Activated B cell treated with CpG ODN at 0.5 μM for 24 hours (primary cell): ENCODE results near the gene GFI1B. TPM values are rescaled to one million over a fixed set of nuclear protein-coding genes. Genes with fewer than 3 reads are reported as not detected.

Source experiments
- ATAC-seq: fragments of 200-7000 bp; cut with Tn5 transposase; one replicate; pipeline ENCODE4 v1.10.0; 2021; ENCODE audit warnings: low read depth, mild to moderate bottlenecking, moderate library complexity
- CTCF ChIA-PET: fragments of 350-600 bp; sonication (Branson Sonifier 250); formaldehyde crosslinking; loops from one replicate; lab custom pipeline; 2021; ENCODE audit warnings: antibody characterized with exemption; lab: Charles Lee
- POLR2A ChIA-PET: fragments of 350-600 bp; sonication (Branson Sonifier 250); formaldehyde crosslinking; loops from one replicate; lab custom pipeline; 2021; ENCODE audit warnings: antibody characterized with exemption; lab: Charles Lee
- DNase-seq: peaks from one replicate; pipeline ENCODE4 v3.0.0; 2022
- H3K27ac Mint-ChIP-seq: one replicate; pipeline ENCODE4 v1.8.0; 2020; ENCODE audit warnings: mixed read lengths
- H3K27me3 Mint-ChIP-seq: one replicate; pipeline ENCODE4 v1.8.0; 2021; ENCODE audit warnings: mixed read lengths
- H3K36me3 Mint-ChIP-seq: one replicate; pipeline ENCODE4 v1.8.0; 2021; ENCODE audit warnings: low read depth, mixed read lengths
- H3K4me1 Mint-ChIP-seq: one replicate; pipeline ENCODE4 v1.8.0; 2021; ENCODE audit warnings: mixed read lengths
- H3K4me3 Mint-ChIP-seq: one replicate; pipeline ENCODE4 v1.8.0; 2020; ENCODE audit warnings: mild to moderate bottlenecking, mixed read lengths
- H3K9me3 Mint-ChIP-seq: one replicate; pipeline ENCODE4 v1.8.0; 2020; ENCODE audit warnings: mixed read lengths
- CTCF ChIP-seq: fragments of 200-600 bp; IDR thresholded peaks from one replicate; pipeline ENCODE4 v1.8.0; 2022; ENCODE audit warnings: antibody characterized with exemption, mild to moderate bottlenecking
- intact Hi-C: fragments of 100-400 bp; cut with micrococcal nuclease; formaldehyde crosslinking; loops from one replicate; pipeline ENCODE4 v1.15.1; 2024
- total RNA-seq: library from RNA; stranded (reverse); gene quantifications from 2 replicates; pipeline ENCODE4 v1.2.3, GENCODE V29; 2022

The GFI1B gene
- total RNA-seq, 1 donor from 2014 or later: 0.38 TPM

- Mint-ChIP-seq H3K36me3 (peaks cover 12% of the 10 kb centered on the region), H3K4me1 (peaks cover 29% of the 10 kb centered on the region), H3K9me3 (no peaks in the 10 kb centered on the region), H3K27ac (peak overlapping the region; percentile 88), H3K27me3 (no peaks in the 10 kb centered on the region), H3K4me3 (peak overlapping the region; percentile 98)
- intact Hi-C loops: no loop called here
- ATAC-seq (no peak), DNase-seq (no peak)
- ChIA-PET CTCF (no interaction called here), POLR2A (interaction anchor here (0.7 to 2.9 kb wide), 3 partner anchors 13 to 403 kb away, joined by 3 to 19 read pairs (median 3); partner anchors contain the start of genes DDX31 and GTF3C4)
- no peak for TF ChIP-seq CTCF
These were observed 35.8 kb upstream of the GFI1B start for GRCh38 chr9:132942541-132943182.

GRCh38 chr9:132943651-132944293, 34.7 kb upstream of the GFI1B start:
- intact Hi-C loops: loop anchor here (1.0 to 2.0 kb wide), 4 partner anchors 29 to 173 kb away; partner anchors contain the start of genes AK8, GTF3C5 and SPACA9
- ATAC-seq (no peak), DNase-seq (no peak)
- ChIA-PET CTCF (interaction anchor here (1.4 kb wide), 1 partner anchor 34 kb away, joined by 3 read pairs; the partner anchor contains the start of gene GFI1B), POLR2A (interaction anchor here (0.5 to 3.0 kb wide), 11 partner anchors 12 to 560 kb away, joined by 3 to 21 read pairs (median 3); partner anchors contain the start of genes DDX31, GTF3C4, GTF3C5 and MED22)
- Mint-ChIP-seq H3K4me3 (peak overlapping the region; percentile 98), H3K27ac (peak overlapping the region; percentile 88), H3K4me1 (peaks cover 29% of the 10 kb centered on the region), H3K36me3 (peaks cover 12% of the 10 kb centered on the region), H3K27me3 (no peaks in the 10 kb centered on the region), H3K9me3 (no peaks in the 10 kb centered on the region)
- TF ChIP-seq CTCF: no peak

- Mint-ChIP-seq H3K27me3 (no peaks in the 10 kb centered on the region), H3K4me3 (peak within 1 kb of the TSS; percentile 98), H3K27ac (peak within 1 kb of the TSS; percentile 100), H3K9me3 (no peaks in the 10 kb centered on the region), H3K36me3 (peaks cover 9% of the 10 kb centered on the region), H3K4me1 (peaks cover 29% of the 10 kb centered on the region)
- intact Hi-C loops: loop anchor here (1.0 to 2.0 kb wide), 5 partner anchors 28 to 205 kb away; partner anchors contain the start of genes AK8, GTF3C5 and SPACA9
- ATAC-seq (peak; percentile 90), DNase-seq (peak; percentile 96)
- no peak for TF ChIP-seq CTCF
- ChIA-PET CTCF (interaction anchor here (1.4 kb wide), 1 partner anchor 34 kb away, joined by 3 read pairs; the partner anchor contains the start of gene GFI1B), POLR2A (interaction anchor here (0.5 to 3.0 kb wide), 18 partner anchors 8 to 1366 kb away, joined by 3 to 21 read pairs (median 3); partner anchors contain the start of genes DDX31, GTF3C4, GTF3C5 and MED22)
These were observed 34.0 kb upstream of the GFI1B start, which contains the start of gene TSC1 for GRCh38 chr9:132944294-132945185. TSC1 (minus strand) TSS chr9:132944616; CDS start chr9:132928872, 15,744 bp downstream.

GRCh38 chr9:132945186-132946130, 33.0 kb upstream of the GFI1B start:
- Mint-ChIP-seq H3K9me3 (no peaks in the 10 kb centered on the region), H3K27me3 (no peaks in the 10 kb centered on the region), H3K4me1 (peaks cover 29% of the 10 kb centered on the region), H3K36me3 (peaks cover 9% of the 10 kb centered on the region), H3K27ac (peak overlapping the region; percentile 100), H3K4me3 (peak overlapping the region; percentile 98)
- TF ChIP-seq CTCF: no peak
- ATAC-seq: no peak
- no peak for DNase-seq
- intact Hi-C loops: loop anchor here (1.0 to 2.0 kb wide), 2 partner anchors 67 to 204 kb away; partner anchors contain the start of genes AK8 and SPACA9
- ChIA-PET CTCF (interaction anchor here (1.4 kb wide), 1 partner anchor 33 kb away, joined by 3 read pairs; the partner anchor contains the start of gene GFI1B), POLR2A (interaction anchor here (0.6 to 3.0 kb wide), 13 partner anchors 8 to 1367 kb away, joined by 3 to 21 read pairs (median 4); partner anchors contain the start of genes DDX31, GTF3C4, GTF3C5 and SETX)
